Body of pancreas (tissue), 4 donors: ENCODE data around the gene REXO1.

Experiments
- POLR2A ChIP-seq, 3 donors: fragments of 450-650 bp; IDR thresholded peaks; one replicate each; pipeline ENCODE4 v1.6.1; 2016; ENCODE audit warnings: antibody characterized with exemption in 3 of 3, mild to moderate bottlenecking in 2 of 3
- TF ChIP-seq, protein P1 (sequence below), 7 experiments: fragments of 450-650 bp in 4 of 7; fragments of 200-600 bp in 3 of 7; sonication (generic) in 3 of 7; IDR thresholded peaks; one replicate each; pipeline ENCODE4 v1.5.1; 2016 to 2019; ENCODE audit warnings: antibody characterized with exemption in 7 of 7

DNA sequence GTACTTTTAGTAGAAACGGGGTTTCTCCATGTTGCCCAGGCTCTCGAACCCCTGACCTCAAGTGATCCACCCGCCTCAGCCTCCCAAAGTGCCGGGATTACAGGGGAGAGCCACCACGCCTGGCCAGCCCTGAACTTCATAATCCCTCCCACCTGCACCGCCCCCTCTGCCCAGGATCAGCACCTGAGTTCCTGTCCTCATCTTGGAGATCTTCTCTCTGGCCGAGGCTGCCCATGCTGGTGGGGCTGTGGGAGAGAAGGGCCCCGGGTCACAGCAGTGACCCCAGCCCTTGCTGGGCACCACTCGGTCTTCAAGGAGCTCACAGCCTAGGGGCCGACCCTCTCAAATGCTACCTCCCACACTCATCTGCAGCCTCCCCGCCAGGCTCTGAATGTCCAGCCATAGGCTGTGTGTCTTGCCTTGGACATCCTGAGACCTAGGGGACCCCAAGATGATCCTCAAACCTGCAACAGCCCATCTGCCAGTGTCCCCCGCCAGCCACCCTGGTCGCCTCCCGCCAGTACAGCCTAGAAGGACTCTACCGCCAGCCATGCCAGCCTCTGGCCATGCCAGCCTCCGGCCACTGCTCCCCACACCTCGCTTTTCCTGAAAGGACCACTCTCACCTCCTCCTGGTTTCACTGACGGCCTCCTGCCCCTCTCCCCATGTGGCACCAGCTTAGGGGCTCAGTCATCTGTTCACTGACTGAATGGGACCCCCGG is 37.7 kb downstream of the REXO1 start:
- TF ChIP-seq, protein P1, sequence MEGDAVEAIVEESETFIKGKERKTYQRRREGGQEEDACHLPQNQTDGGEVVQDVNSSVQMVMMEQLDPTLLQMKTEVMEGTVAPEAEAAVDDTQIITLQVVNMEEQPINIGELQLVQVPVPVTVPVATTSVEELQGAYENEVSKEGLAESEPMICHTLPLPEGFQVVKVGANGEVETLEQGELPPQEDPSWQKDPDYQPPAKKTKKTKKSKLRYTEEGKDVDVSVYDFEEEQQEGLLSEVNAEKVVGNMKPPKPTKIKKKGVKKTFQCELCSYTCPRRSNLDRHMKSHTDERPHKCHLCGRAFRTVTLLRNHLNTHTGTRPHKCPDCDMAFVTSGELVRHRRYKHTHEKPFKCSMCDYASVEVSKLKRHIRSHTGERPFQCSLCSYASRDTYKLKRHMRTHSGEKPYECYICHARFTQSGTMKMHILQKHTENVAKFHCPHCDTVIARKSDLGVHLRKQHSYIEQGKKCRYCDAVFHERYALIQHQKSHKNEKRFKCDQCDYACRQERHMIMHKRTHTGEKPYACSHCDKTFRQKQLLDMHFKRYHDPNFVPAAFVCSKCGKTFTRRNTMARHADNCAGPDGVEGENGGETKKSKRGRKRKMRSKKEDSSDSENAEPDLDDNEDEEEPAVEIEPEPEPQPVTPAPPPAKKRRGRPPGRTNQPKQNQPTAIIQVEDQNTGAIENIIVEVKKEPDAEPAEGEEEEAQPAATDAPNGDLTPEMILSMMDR (IDR thresholded peaks at IDR 0.05), result no peak
- TF ChIP-seq POLR2A (IDR thresholded peaks at IDR 0.05), result no peak
